Uterus (tissue), 4 donors: ENCODE data around the gene DGKH. TPM values are rescaled to one million over a fixed set of nuclear protein-coding genes. Genes with fewer than 3 reads are reported as not detected.

ENCODE experiments used
- DNase-seq, 2 donors: peaks; one replicate each; pipeline ENCODE4 v3.0.0-alpha.2; 2019 to 2020
- H3K27ac ChIP-seq, 2 donors: fragments of 200-600 bp; sonication (generic); 1 replicate in 1 of 2; 2 replicates in 1 of 2; pipeline ENCODE4 v1.5.1; 2016 to 2018
- H3K27me3 ChIP-seq, 2 donors: fragments of 200-600 bp; sonication (generic); one replicate each; pipeline ENCODE4 v1.5.1; 2018 to 2019; ENCODE audit warnings: control low read depth in 1 of 2
- H3K36me3 ChIP-seq, 2 donors: fragments of 200-600 bp; sonication (generic); one replicate each; pipeline ENCODE4 v1.5.1; 2019; ENCODE audit warnings: control low read depth in 1 of 2
- H3K4me1 ChIP-seq, 2 donors: fragments of 200-600 bp; sonication (generic); one replicate each; pipeline ENCODE4 v1.5.1; 2018 to 2019; ENCODE audit warnings: control low read depth in 1 of 2
- H3K4me3 ChIP-seq, 2 donors: fragments of 200-600 bp; sonication (generic); 1 replicate in 1 of 2; 2 replicates in 1 of 2; pipeline ENCODE4 v1.5.1; 2018 to 2019; ENCODE audit warnings: mild to moderate bottlenecking in 1 of 2
- H3K9me3 ChIP-seq, 2 donors: fragments of 200-600 bp; sonication (generic); one replicate each; pipeline ENCODE4 v1.5.1; 2019; ENCODE audit warnings: control low read depth in 1 of 2
- POLR2A ChIP-seq, 2 donors: fragments of 450-650 bp; IDR thresholded peaks; one replicate each; pipeline ENCODE4 v1.6.1; 2016; ENCODE audit warnings: antibody characterized with exemption in 2 of 2, mild to moderate bottlenecking in 1 of 2, moderate library complexity in 1 of 2
- intact Hi-C: fragments of 100-400 bp; cut with DNase I; formaldehyde crosslinking; loops from one replicate; pipeline ENCODE4 v1.15.1; 2023; ENCODE audit warnings: low total_unique reads
- total RNA-seq, 4 donors: library from RNA; depleted of rRNA in 3 of 4; stranded (reverse); fragments of >200 nt in 3 of 4; gene quantifications; one replicate each; pipeline versions ENCODE4 v1.1.0 to v1.2.4, GENCODE V29; 2014 to 2023
- TF ChIP-seq, protein P1 (sequence below), 4 experiments: fragments of 200-600 bp in 2 of 4; fragments of 450-650 bp in 2 of 4; sonication (generic) in 2 of 4; IDR thresholded peaks; one replicate each; pipeline ENCODE4 v1.5.1; 2016 to 2019; ENCODE audit warnings: antibody characterized with exemption in 4 of 4, mild to moderate bottlenecking in 2 of 4, moderate library complexity in 1 of 4
- donor health status: DM: yes; HTN: yes; CAD: no.

The DGKH gene
- total RNA-seq, 4 donors from 2014 or later, result 18.8 to 50.0 (median 36.5) TPM

DNA sequence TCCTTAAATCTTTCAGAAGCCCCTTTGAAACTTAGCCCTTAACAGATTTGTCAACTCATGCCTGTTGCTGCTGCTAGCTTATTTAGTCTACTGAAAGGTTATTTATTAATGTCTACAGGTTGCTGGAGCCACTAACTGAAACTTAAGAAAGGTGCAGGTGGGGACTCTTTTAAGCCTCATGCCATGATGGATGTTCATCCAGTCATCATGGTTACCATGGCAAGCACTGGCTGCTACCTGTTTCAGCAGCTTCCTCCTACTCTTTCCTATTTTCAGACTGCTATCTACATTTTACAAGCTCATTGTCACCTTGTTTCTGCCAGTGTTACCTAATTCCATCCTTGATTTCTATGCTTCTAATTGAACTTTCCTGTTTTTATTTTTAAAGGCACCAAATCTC lies 27.1 kb downstream of the DGKH start:
- no peak for TF ChIP-seq POLR2A (IDR thresholded peaks at IDR 0.05)
- TF ChIP-seq, protein P1, sequence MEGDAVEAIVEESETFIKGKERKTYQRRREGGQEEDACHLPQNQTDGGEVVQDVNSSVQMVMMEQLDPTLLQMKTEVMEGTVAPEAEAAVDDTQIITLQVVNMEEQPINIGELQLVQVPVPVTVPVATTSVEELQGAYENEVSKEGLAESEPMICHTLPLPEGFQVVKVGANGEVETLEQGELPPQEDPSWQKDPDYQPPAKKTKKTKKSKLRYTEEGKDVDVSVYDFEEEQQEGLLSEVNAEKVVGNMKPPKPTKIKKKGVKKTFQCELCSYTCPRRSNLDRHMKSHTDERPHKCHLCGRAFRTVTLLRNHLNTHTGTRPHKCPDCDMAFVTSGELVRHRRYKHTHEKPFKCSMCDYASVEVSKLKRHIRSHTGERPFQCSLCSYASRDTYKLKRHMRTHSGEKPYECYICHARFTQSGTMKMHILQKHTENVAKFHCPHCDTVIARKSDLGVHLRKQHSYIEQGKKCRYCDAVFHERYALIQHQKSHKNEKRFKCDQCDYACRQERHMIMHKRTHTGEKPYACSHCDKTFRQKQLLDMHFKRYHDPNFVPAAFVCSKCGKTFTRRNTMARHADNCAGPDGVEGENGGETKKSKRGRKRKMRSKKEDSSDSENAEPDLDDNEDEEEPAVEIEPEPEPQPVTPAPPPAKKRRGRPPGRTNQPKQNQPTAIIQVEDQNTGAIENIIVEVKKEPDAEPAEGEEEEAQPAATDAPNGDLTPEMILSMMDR (IDR thresholded peaks at IDR 0.05), result no peak
- Histone ChIP-seq H3K27me3 (no peaks in the 10 kb centered on the region), H3K27ac (no peak overlapping the region), H3K36me3 (no peaks in the 10 kb centered on the region), H3K4me1 (no peaks in the 10 kb centered on the region), H3K9me3 (no peaks in the 10 kb centered on the region), H3K4me3 (no peak overlapping the region)
- DNase-seq, result no peak
- intact Hi-C loops, result no loop called here

DNA sequence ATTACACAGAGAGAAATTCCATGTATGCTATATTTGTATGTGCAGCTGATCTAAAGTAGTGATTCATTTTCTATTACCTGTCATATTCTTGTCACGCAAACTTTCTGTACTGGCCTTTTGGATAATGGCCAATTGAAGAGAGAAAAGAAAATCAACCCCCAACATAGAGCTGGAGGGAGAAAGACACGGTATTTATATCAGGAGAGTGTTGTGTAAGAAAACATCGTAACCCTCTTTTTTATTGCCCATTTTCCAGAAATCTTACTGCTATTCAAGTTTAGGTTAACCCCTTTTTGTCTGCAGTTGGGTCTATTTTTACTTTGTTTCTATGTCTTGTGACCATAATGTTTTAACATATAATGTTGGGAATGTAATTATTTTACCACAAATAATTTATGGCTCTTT lies 27.9 kb downstream of the DGKH start:
- Histone ChIP-seq H3K27ac (no peak overlapping the region), H3K27me3 (no peaks in the 10 kb centered on the region), H3K4me3 (no peak overlapping the region), H3K9me3 (no peaks in the 10 kb centered on the region), H3K4me1 (no peaks in the 10 kb centered on the region), H3K36me3 (no peaks in the 10 kb centered on the region)
- intact Hi-C loops, result no loop called here
- no peak for TF ChIP-seq POLR2A (IDR thresholded peaks at IDR 0.05)
- TF ChIP-seq, protein P1 (IDR thresholded peaks at IDR 0.05), result no peak
- DNase-seq, result no peak

DNA sequence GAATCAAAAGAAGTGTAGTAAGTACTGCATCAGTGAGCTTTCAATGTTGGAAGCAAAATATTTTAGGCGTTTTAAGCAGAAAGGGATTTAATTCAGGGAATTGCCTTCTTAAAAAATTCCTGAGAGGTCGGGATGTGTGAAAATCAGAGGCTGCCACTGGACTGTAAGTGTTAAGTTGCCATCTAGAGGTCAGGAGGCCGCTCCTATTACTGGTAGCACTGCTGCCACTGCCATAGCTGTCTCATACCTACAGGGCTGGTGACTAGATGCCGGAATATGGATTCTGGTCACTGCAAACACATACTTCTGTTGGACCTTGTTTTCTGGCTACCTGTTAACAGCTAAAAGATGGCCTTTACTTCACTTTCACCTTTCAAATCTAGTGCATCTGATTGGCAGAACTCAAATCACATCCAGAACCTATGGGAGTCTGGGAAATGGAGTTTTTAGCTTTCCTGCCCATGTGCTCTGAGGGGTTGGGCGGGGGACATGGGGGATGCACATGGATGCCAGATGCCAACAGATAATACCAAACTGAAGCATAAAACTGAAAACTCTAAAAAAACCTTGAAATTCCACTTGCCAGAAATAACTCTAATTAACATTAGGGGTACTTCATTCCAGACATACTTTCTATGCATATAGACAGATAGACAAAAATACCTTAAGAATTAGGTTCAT lies 29.8 kb downstream of the DGKH start:
- intact Hi-C loops, result no loop called here
- H3K9me3 ChIP-seq, result no peaks in the 10 kb centered on the region
- H3K4me3 ChIP-seq, result no peak overlapping the region
- no peaks in the 10 kb centered on the region for H3K4me1 ChIP-seq
- H3K27me3 ChIP-seq, result no peaks in the 10 kb centered on the region
- no peak for TF ChIP-seq POLR2A (IDR thresholded peaks at IDR 0.05)
- TF ChIP-seq, protein P1 (IDR thresholded peaks at IDR 0.05), result no peak
- H3K27ac ChIP-seq, result no peak overlapping the region
- H3K36me3 ChIP-seq, result no peaks in the 10 kb centered on the region
- no peak for DNase-seq

DNA sequence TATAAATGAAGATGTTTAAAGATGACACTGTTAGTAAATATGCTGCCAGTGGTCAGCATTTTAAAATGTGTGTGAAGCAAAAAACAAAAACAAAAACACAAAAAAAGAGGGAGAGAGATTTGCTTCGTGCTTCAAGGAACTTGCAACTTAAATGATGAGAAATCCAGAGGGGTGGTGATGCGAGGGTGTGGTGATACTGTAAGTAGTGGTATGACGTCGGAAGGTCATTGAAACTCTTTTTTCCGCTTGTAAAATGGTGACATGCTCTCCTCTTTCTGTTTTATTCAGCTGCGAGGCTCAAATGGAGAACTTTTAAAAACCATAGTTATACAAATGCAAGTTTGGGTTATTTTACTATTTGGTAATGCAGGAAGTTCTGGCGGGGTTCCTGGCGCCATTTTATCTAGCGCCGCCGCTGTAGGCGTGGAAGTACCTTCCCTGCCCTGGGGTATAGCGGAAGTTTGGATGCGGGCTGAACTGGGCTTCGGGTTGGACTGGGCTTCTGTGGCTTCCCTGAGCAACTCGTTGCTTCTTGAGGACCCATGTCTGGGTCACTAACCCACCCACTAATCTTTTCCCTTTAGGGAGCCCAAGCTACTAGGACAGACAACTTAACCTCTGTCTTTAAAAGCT lies 34.8 kb downstream of the DGKH start:
- TF ChIP-seq, protein P1 (IDR thresholded peaks at IDR 0.05), result no peak
- TF ChIP-seq POLR2A (IDR thresholded peaks at IDR 0.05), result no peak
- no peaks in the 10 kb centered on the region for H3K36me3 ChIP-seq
- no peak overlapping the region for H3K4me3 ChIP-seq
- no peaks in the 10 kb centered on the region for H3K27me3 ChIP-seq
- DNase-seq, result no peak
- no peak overlapping the region for H3K27ac ChIP-seq
- no peaks in the 10 kb centered on the region for H3K4me1 ChIP-seq
- H3K9me3 ChIP-seq, result no peaks in the 10 kb centered on the region
- intact Hi-C loops, result no loop called here

DNA sequence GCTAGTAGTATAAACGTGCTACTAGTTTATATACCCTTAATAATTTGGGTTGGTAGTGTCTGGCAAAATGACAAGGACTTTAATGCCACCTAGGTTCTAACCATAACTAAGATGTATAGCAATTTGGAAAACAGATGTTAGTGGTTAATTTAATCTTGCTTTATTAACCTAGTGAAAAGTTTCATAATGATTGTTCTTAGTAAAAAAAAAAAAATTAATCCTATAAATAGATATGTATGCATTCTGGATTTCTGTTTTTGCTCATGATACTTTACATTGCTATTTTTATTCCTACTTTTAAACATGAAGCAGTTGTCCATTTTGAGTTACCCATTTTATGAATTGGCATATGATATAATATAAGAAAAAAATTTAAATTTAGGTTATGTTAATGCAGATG lies 36.3 kb downstream of the DGKH start:
- TF ChIP-seq, protein P1 (IDR thresholded peaks at IDR 0.05), result no peak
- TF ChIP-seq POLR2A (IDR thresholded peaks at IDR 0.05), result no peak
- DNase-seq, result no peak
- Histone ChIP-seq H3K9me3 (no peaks in the 10 kb centered on the region), H3K4me3 (no peak overlapping the region), H3K27ac (no peak overlapping the region), H3K27me3 (no peaks in the 10 kb centered on the region), H3K4me1 (no peaks in the 10 kb centered on the region), H3K36me3 (no peaks in the 10 kb centered on the region)
- intact Hi-C loops, result no loop called here
